HepG2 (cell line): Measurements from ENCODE around the gene NOTCH4. TPM values are rescaled to one million over a fixed set of nuclear protein-coding genes. Genes with fewer than 3 reads are reported as not detected.

Experiments
- ASH2L ChIP-seq: fragments of 300-600, 200-600 bp; sonication (generic); IDR thresholded peaks from 2 replicates; pipeline ENCODE4 v1.7.0; 2017; ENCODE audit warnings: low read depth, mild to moderate bottlenecking, moderate library complexity, mixed read lengths, low read length; ENCODE audit not compliant: insufficient read length
- CENPX ChIP-seq: sonication (generic); formaldehyde crosslinking; IDR thresholded peaks from 2 replicates; pipeline ENCODE4 v1.9.0; 2021; ENCODE audit warnings: mild to moderate bottlenecking, missing genetic modification reagents, moderate library complexity
- ELF4 ChIP-seq: sonication (generic); formaldehyde crosslinking; IDR thresholded peaks from 2 replicates; pipeline ENCODE4 v1.5.0; 2020; ENCODE audit warnings: missing genetic modification reagents, mild to moderate bottlenecking, moderate library complexity, borderline replicate concordance
- FOXK2 ChIP-seq: fragments of 450-650 bp; IDR thresholded peaks from 2 replicates; pipeline ENCODE4 v1.6.1; 2016
- GPN1 ChIP-seq: sonication (generic); formaldehyde crosslinking; IDR thresholded peaks from 2 replicates; pipeline ENCODE4 v1.5.1; 2020; ENCODE audit warnings: missing genetic modification reagents, borderline replicate concordance
- KMT2B ChIP-seq: IDR thresholded peaks from 2 replicates; pipeline ENCODE4 v1.6.1; 2016; ENCODE audit warnings: missing genetic modification reagents, missing compliant biosample characterization
- MAF1 ChIP-seq: sonication (generic); formaldehyde crosslinking; IDR thresholded peaks from 2 replicates; pipeline ENCODE4 v1.5.0; 2020; ENCODE audit warnings: missing genetic modification reagents, borderline replicate concordance
- MAFK ChIP-seq, 2 experiments: IDR thresholded peaks in 1 of 2; conservative IDR thresholded peaks in 1 of 2; 2 replicates each; pipeline ENCODE4 v1.6.1; 2011; ENCODE audit warnings: improper control_type of control experiment in 2 of 2, low read length in 2 of 2
- MTF1 ChIP-seq: sonication (generic); formaldehyde crosslinking; IDR thresholded peaks from 2 replicates; pipeline ENCODE4 v1.5.0; 2020; ENCODE audit warnings: missing genetic modification reagents
- MYC ChIP-seq: sonication (generic); formaldehyde crosslinking; IDR thresholded peaks from 2 replicates; pipeline ENCODE4 v1.9.0; 2021; ENCODE audit warnings: missing genetic modification reagents, borderline replicate concordance
- NONO ChIP-seq, 2 experiments: fragments of 450-650 bp in 1 of 2; sonication (generic) in 1 of 2; formaldehyde crosslinking in 1 of 2; IDR thresholded peaks in 1 of 2; conservative IDR thresholded peaks in 1 of 2; 2 replicates each; pipeline versions ENCODE4 v1.6.1 to v1.8.0; 2017 to 2022; ENCODE audit warnings: mild to moderate bottlenecking in 1 of 2, missing genetic modification reagents in 1 of 2, moderate library complexity in 1 of 2
- PLRG1 ChIP-seq: fragments of 450-650 bp; conservative IDR thresholded peaks from 2 replicates; pipeline ENCODE4 v1.6.1; 2016
- SAFB2 ChIP-seq: sonication (generic); formaldehyde crosslinking; IDR thresholded peaks from 2 replicates; pipeline ENCODE4 v1.5.1; 2020; ENCODE audit warnings: missing genetic modification reagents, low read depth, mild to moderate bottlenecking, borderline replicate concordance
- SSRP1 ChIP-seq: IDR thresholded peaks from 2 replicates; pipeline ENCODE4 v1.6.1; 2016; ENCODE audit warnings: control low read depth
- TCF7L2 ChIP-seq: IDR thresholded peaks from 2 replicates; pipeline ENCODE4 v1.6.1; 2011; ENCODE audit warnings: mild to moderate bottlenecking, low read depth, low read length, moderate library complexity
- WIZ ChIP-seq: sonication (generic); formaldehyde crosslinking; IDR thresholded peaks from 2 replicates; pipeline ENCODE4 v1.5.1; 2020; ENCODE audit warnings: mild to moderate bottlenecking, missing genetic modification reagents
- ZNF24 ChIP-seq: fragments of 450-650 bp; IDR thresholded peaks from 2 replicates; pipeline ENCODE4 v1.6.1; 2017; ENCODE audit warnings: antibody characterized with exemption, mild to moderate bottlenecking
- ZNF501 ChIP-seq: sonication (generic); formaldehyde crosslinking; IDR thresholded peaks from 2 replicates; pipeline ENCODE4 v1.5.1; 2020; ENCODE audit warnings: mild to moderate bottlenecking, moderate library complexity, missing genetic modification reagents
- ZNF530 ChIP-seq: sonication (generic); formaldehyde crosslinking; IDR thresholded peaks from 2 replicates; pipeline ENCODE4 v1.5.0; 2020; ENCODE audit warnings: low read depth, mild to moderate bottlenecking, missing genetic modification reagents
- ZNF556 ChIP-seq: sonication (generic); formaldehyde crosslinking; IDR thresholded peaks from 2 replicates; pipeline ENCODE4 v1.4.0; 2020; ENCODE audit warnings: mild to moderate bottlenecking, missing genetic modification reagents, borderline replicate concordance
- ZNF577 ChIP-seq: sonication (generic); formaldehyde crosslinking; IDR thresholded peaks from 2 replicates; pipeline ENCODE4 v1.4.0; 2020; ENCODE audit warnings: mild to moderate bottlenecking, low read depth, missing genetic modification reagents, borderline replicate concordance
- ZNF720 ChIP-seq: sonication (generic); formaldehyde crosslinking; IDR thresholded peaks from 2 replicates; pipeline ENCODE4 v1.4.0; 2020; ENCODE audit warnings: missing genetic modification reagents
- polyA plus RNA-seq, 8 experiments: library from polyadenylated mRNA; depleted of rRNA in 3 of 8; stranded (reverse) in 7 of 8; unstranded in 1 of 8; fragments of >200 nt; fragmentation: Illumina TruSeq in 4 of 8; extraction: Trizol in 4 of 8; gene quantifications; 2 replicates each; pipeline versions ENCODE4 v1.2.1 to v1.2.3, GENCODE V29; 2011 to 2016; ENCODE audit warnings: low read depth in 4 of 8, missing spikeins in 1 of 8, mixed read lengths in 1 of 8; ENCODE audit not compliant: insufficient read depth in 1 of 8
- total RNA-seq, 5 experiments: library from RNA; depleted of rRNA; stranded (reverse); fragments of >200 nt; fragmentation: Illumina TruSeq; extraction: Trizol; gene quantifications; 2 replicates each; pipeline ENCODE4 v1.2.3, GENCODE V29; 2016; ENCODE audit warnings: low read depth in 1 of 5
- TF ChIP-seq, protein P1 (sequence below): sonication (generic); formaldehyde crosslinking; IDR thresholded peaks from 2 replicates; pipeline ENCODE4 v1.8.0; 2022; ENCODE audit warnings: mild to moderate bottlenecking, missing genetic modification reagents
- TF ChIP-seq, protein P2 (sequence below): sonication (generic); formaldehyde crosslinking; IDR thresholded peaks from 2 replicates; pipeline ENCODE4 v1.4.0; 2020; ENCODE audit warnings: missing genetic modification reagents, borderline replicate concordance
- TF ChIP-seq, protein P3 (sequence below): sonication (generic); formaldehyde crosslinking; IDR thresholded peaks from 2 replicates; pipeline ENCODE4 v1.5.0; 2020; ENCODE audit warnings: mild to moderate bottlenecking, missing genetic modification reagents, borderline replicate concordance

The NOTCH4 gene
- total and polyA plus RNA-seq, 2 of the 13 experiments (the other 11 are each of a cell fraction or from before 2014, with no cell fraction given): 0.51 to 0.83 TPM

DNA sequence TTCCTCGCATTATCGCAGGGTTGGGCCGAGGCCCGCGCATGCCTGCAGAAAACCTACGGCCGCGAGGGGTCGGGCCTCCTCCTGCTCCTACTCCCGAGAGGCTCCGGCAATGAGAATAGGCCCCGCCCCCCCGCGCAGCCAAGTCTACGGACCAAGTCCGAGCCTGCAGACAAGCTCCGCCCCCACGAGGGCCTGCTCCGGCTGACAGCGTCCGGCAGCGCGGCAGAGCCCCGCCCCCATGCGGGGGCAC lies 28.3 kb downstream of the NOTCH4 start (continued):
- TF ChIP-seq, protein P1, sequence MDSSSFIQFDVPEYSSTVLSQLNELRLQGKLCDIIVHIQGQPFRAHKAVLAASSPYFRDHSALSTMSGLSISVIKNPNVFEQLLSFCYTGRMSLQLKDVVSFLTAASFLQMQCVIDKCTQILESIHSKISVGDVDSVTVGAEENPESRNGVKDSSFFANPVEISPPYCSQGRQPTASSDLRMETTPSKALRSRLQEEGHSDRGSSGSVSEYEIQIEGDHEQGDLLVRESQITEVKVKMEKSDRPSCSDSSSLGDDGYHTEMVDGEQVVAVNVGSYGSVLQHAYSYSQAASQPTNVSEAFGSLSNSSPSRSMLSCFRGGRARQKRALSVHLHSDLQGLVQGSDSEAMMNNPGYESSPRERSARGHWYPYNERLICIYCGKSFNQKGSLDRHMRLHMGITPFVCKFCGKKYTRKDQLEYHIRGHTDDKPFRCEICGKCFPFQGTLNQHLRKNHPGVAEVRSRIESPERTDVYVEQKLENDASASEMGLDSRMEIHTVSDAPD (CRISPR knock-in tag): no peak; the same call in 1 of the 2 replicates
- TF ChIP-seq MAF1 (CRISPR knock-in tag) (no peak), CENPX (CRISPR knock-in tag) (no peak), GPN1 (no peak), MYC (no peak), FOXK2 (no peak), ZNF577 (CRISPR knock-in tag) (no peak), ZNF720 (CRISPR knock-in tag) (no peak), TCF7L2 (no peak), ELF4 (CRISPR knock-in tag) (no peak), ZNF501 (CRISPR knock-in tag) (no peak), SSRP1 (CRISPR knock-in tag) (no peak), ZNF24 (no peak), WIZ (CRISPR knock-in tag) (no peak; the same call in 1 of the 2 replicates), KMT2B (CRISPR knock-in tag) (no peak), PLRG1 (no peak), SAFB2 (CRISPR knock-in tag) (no peak), ASH2L (no peak), MTF1 (no peak), MAFK (conservative IDR thresholded peaks at IDR 0.05 in 1 of 2, IDR thresholded peaks at IDR 0.05 in 1 of 2; ENCODE audit: low read length in 2 of 2) (no peak), ZNF530 (CRISPR knock-in tag) (no peak), ZNF556 (CRISPR knock-in tag) (no peak), NONO (IDR thresholded peaks at IDR 0.05) (no peak), NONO (CRISPR knock-in tag; conservative IDR thresholded peaks at IDR 0.05) (no peak; the same call in 1 of the 2 replicates)
- TF ChIP-seq, protein P2, sequence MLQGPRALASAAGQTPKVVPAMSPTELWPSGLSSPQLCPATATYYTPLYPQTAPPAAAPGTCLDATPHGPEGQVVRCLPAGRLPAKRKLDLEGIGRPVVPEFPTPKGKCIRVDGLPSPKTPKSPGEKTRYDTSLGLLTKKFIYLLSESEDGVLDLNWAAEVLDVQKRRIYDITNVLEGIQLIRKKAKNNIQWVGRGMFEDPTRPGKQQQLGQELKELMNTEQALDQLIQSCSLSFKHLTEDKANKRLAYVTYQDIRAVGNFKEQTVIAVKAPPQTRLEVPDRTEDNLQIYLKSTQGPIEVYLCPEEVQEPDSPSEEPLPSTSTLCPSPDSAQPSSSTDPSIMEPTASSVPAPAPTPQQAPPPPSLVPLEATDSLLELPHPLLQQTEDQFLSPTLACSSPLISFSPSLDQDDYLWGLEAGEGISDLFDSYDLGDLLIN: no peak
- TF ChIP-seq, protein P3, sequence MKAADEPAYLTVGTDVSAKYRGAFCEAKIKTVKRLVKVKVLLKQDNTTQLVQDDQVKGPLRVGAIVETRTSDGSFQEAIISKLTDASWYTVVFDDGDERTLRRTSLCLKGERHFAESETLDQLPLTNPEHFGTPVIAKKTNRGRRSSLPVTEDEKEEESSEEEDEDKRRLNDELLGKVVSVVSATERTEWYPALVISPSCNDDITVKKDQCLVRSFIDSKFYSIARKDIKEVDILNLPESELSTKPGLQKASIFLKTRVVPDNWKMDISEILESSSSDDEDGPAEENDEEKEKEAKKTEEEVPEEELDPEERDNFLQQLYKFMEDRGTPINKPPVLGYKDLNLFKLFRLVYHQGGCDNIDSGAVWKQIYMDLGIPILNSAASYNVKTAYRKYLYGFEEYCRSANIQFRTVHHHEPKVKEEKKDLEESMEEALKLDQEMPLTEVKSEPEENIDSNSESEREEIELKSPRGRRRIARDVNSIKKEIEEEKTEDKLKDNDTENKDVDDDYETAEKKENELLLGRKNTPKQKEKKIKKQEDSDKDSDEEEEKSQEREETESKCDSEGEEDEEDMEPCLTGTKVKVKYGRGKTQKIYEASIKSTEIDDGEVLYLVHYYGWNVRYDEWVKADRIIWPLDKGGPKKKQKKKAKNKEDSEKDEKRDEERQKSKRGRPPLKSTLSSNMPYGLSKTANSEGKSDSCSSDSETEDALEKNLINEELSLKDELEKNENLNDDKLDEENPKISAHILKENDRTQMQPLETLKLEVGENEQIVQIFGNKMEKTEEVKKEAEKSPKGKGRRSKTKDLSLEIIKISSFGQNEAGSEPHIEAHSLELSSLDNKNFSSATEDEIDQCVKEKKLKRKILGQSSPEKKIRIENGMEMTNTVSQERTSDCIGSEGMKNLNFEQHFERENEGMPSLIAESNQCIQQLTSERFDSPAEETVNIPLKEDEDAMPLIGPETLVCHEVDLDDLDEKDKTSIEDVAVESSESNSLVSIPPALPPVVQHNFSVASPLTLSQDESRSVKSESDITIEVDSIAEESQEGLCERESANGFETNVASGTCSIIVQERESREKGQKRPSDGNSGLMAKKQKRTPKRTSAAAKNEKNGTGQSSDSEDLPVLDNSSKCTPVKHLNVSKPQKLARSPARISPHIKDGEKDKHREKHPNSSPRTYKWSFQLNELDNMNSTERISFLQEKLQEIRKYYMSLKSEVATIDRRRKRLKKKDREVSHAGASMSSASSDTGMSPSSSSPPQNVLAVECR (CRISPR knock-in tag): no peak
